ENCODE measurements around the gene SLC35F2. TPM values are rescaled to one million over a fixed set of nuclear protein-coding genes. Genes with fewer than 3 reads are reported as not detected.
A peak's percentile ranks its signal among the peaks of the same experiment; 100 is the strongest.
"Not testable (repeated sequence)": the region's sequence is repeated elsewhere in the genome, so short reads cannot be mapped to it uniquely, and the experiment has no call there.

SLC35F2 gene
- total RNA-seq (2014; rRNA removed; shearing (Covaris generic)) = 65.8 and 74.7 TPM in 2 replicates

GRCh38 chr11:107858217-107859070 lies at the start of gene SLC35F2:
Gene SLC35F2 (minus strand): TSS chr11:107858787. CDS start chr11:107858767, 20 bp downstream.
- DNase-seq (ENCODE audit: low read depth) = peak; percentile 89

- DNase-seq (ENCODE audit: low read depth) = no peak
Observed at GRCh38 chr11:107908211-107908610, 49.6 kb upstream of the SLC35F2 start.

- DNase-seq (ENCODE audit: low read depth) = peak; percentile 32
Observed at GRCh38 chr11:107898270-107898669, 39.7 kb upstream of the SLC35F2 start.

GRCh38 chr11:107882095-107882820 lies 23.7 kb upstream of the SLC35F2 start:
- no peak for DNase-seq (ENCODE audit: low read depth)

GRCh38 chr11:107881471-107881870 lies 22.9 kb upstream of the SLC35F2 start:
- DNase-seq (ENCODE audit: low read depth) = peak; percentile 27

- DNase-seq (ENCODE audit: low read depth) = no peak
Observed at GRCh38 chr11:107876141-107876540, 17.6 kb upstream of the SLC35F2 start.

GRCh38 chr11:107864591-107864990 lies 6.0 kb upstream of the SLC35F2 start:
- no peak for DNase-seq (ENCODE audit: low read depth)

GRCh38 chr11:107860688-107861087 lies 2.1 kb upstream of the SLC35F2 start:
- no peak for DNase-seq (ENCODE audit: low read depth)

- DNase-seq (ENCODE audit: low read depth) = not testable (repeated sequence)
Observed at GRCh38 chr11:107860240-107860620, 1.6 kb upstream of the SLC35F2 start.

GRCh38 chr11:107859459-107860239 lies 1.1 kb upstream of the SLC35F2 start:
- DNase-seq (ENCODE audit: low read depth) = peak; percentile 43

GRCh38 chr11:107857550-107858216 lies 904 bp downstream of the SLC35F2 start:
- DNase-seq (ENCODE audit: low read depth) = no peak

GRCh38 chr11:107856981-107857517 lies 1.5 kb downstream of the SLC35F2 start:
- DNase-seq (ENCODE audit: low read depth) = peak; percentile 55

- DNase-seq (ENCODE audit: low read depth) = no peak
Observed at GRCh38 chr11:107856180-107856980, 2.2 kb downstream of the SLC35F2 start.

GRCh38 chr11:107853070-107853469 lies 5.5 kb downstream of the SLC35F2 start:
- DNase-seq (ENCODE audit: low read depth) = no peak

- DNase-seq (ENCODE audit: low read depth) = no peak
Observed at GRCh38 chr11:107851704-107852310, 6.8 kb downstream of the SLC35F2 start.

GRCh38 chr11:107849790-107850189 lies 8.8 kb downstream of the SLC35F2 start:
- DNase-seq (ENCODE audit: low read depth) = no peak

GRCh38 chr11:107848345-107848744 lies 10.2 kb downstream of the SLC35F2 start:
- no peak for DNase-seq (ENCODE audit: low read depth)

- DNase-seq (ENCODE audit: low read depth) = no peak
Observed at GRCh38 chr11:107847184-107847583, 11.4 kb downstream of the SLC35F2 start.

GRCh38 chr11:107844041-107844440 lies 14.5 kb downstream of the SLC35F2 start:
- DNase-seq (ENCODE audit: low read depth) = peak; percentile 82
